Cardiac fibroblast (primary cell): ENCODE data around the gene MROH2A.

Experiments
- DNase-seq, 2 donors: peaks; one replicate each; pipeline versions ENCODE4 v3.0.0 to v3.0.0-alpha.2; 2010; ENCODE audit warnings: low read depth in 2 of 2
- H3K4me3 ChIP-seq, 2 donors: replicated peaks in 1 of 2; 1 replicate in 1 of 2; 2 replicates in 1 of 2; pipeline ENCODE4 v1.5.1; 2011; ENCODE audit warnings: low read depth in 2 of 2, low read length in 2 of 2, mild to moderate bottlenecking in 2 of 2, moderate library complexity in 1 of 2
- CTCF ChIP-seq: IDR thresholded peaks from one replicate; pipeline ENCODE4 v1.5.1; 2011; ENCODE audit warnings: low read depth, mild to moderate bottlenecking, low read length, inconsistent platforms

The MROH2A gene

GRCh38 chr2:233831011-233831721, 53.0 kb downstream of the MROH2A start:
- no peak for DNase-seq
- no peak for TF ChIP-seq CTCF
- no peak overlapping the region for H3K4me3 ChIP-seq

DNA sequence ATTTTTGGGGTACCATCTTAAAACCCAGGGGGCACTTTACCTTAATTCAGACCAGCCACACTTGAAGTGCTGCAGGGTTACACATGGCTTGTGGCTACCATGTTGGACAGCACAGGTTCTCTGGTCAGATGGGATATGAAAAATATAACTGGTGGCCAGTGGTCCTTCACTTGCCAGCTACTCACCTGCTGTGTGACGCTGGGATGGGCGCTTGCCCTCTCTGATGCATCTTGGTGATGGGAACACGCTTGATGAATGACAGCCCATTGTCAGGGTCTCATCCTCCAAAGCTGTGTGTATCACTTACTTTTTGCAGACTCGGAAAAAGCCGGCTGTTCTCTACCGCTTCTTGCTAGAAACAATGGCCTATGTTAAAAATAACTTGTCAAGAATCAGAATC, 53.7 kb downstream of the MROH2A start:
- no peak overlapping the region for H3K4me3 ChIP-seq
- no peak for DNase-seq
- no peak for TF ChIP-seq CTCF

- H3K4me3 ChIP-seq, result no peak overlapping the region
- TF ChIP-seq CTCF, result no peak
- DNase-seq, result peak; percentile 48 to 57
Measured at GRCh38 chr2:233832414-233832813, 54.3 kb downstream of the MROH2A start.

DNA sequence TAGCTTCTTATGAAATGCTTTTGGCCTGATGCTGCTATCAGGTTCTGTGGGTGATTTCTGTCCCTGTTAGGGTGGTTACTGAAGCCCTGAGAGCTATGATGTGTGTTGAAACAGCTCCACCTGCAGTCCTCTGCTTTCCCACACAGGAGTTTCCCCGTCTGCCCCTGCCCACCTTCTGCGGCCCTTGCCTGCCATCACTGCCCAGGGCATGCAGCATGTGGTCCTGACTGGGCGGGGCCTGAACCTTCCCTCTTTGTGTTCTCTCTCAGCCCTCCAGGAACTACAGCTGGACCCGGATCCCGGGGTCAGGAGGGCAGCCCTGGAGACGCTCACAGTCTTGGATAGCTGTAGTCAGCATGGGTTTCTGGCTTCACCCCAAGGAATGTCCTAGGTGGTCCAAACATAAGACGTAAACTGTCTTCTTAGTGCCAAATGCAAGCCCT, 54.8 kb downstream of the MROH2A start:
- TF ChIP-seq CTCF, result peak; percentile 33

GRCh38 chr2:233833345-233833744, 55.2 kb downstream of the MROH2A start:
- H3K4me3 ChIP-seq, result no peak overlapping the region
- TF ChIP-seq CTCF, result no peak
- peak in 1 of 2 donors; percentile 36 for DNase-seq

More for the DNA sequence above, 54.8 kb downstream of the MROH2A start:
- H3K4me3 ChIP-seq, result no peak overlapping the region
- peak; percentile 62 to 82 for DNase-seq

GRCh38 chr2:233835230-233836186, 57.4 kb downstream of the MROH2A start:
- DNase-seq, result no peak

More at GRCh38 chr2:233835230-233836186, 57.4 kb downstream of the MROH2A start:
- TF ChIP-seq CTCF, result no peak
- H3K4me3 ChIP-seq, result no peak overlapping the region
